Spleen (tissue), 7 donors: ENCODE measurements around the gene RIMS1.

Experiments used
- POLR2AphosphoS5 ChIP-seq, 3 donors: sonication (generic); formaldehyde crosslinking; IDR thresholded peaks; one replicate each; pipeline ENCODE4 v1.5.1; 2017; ENCODE audit warnings: antibody characterized with exemption in 3 of 3
- TF ChIP-seq, protein P1 (sequence below), 11 experiments: fragments of 200-600 bp in 7 of 11; fragments of 450-650 bp in 4 of 11; sonication (generic) in 4 of 11; IDR thresholded peaks in 8 of 11; conservative IDR thresholded peaks in 3 of 11; 1 replicate in 7 of 11; 2 replicates in 4 of 11; pipeline versions ENCODE4 v1.4.0 to v1.8.0; 2016 to 2021; ENCODE audit warnings: antibody characterized with exemption in 11 of 11, inconsistent platforms in 4 of 11, mild to moderate bottlenecking in 1 of 11
- donor health status: DM: no; HTN: no; CAD: no; lungs with moderate emphysema.
- donor health status: DM: no; HTN: no; CAD: no.
- donor health status: DM: no; HTN: no; CAD: no.

- no peak for TF ChIP-seq POLR2AphosphoS5 (IDR thresholded peaks at IDR 0.05)
- TF ChIP-seq, protein P1, sequence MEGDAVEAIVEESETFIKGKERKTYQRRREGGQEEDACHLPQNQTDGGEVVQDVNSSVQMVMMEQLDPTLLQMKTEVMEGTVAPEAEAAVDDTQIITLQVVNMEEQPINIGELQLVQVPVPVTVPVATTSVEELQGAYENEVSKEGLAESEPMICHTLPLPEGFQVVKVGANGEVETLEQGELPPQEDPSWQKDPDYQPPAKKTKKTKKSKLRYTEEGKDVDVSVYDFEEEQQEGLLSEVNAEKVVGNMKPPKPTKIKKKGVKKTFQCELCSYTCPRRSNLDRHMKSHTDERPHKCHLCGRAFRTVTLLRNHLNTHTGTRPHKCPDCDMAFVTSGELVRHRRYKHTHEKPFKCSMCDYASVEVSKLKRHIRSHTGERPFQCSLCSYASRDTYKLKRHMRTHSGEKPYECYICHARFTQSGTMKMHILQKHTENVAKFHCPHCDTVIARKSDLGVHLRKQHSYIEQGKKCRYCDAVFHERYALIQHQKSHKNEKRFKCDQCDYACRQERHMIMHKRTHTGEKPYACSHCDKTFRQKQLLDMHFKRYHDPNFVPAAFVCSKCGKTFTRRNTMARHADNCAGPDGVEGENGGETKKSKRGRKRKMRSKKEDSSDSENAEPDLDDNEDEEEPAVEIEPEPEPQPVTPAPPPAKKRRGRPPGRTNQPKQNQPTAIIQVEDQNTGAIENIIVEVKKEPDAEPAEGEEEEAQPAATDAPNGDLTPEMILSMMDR (IDR thresholded peaks at IDR 0.05 in 8 of 11, conservative IDR thresholded peaks at IDR 0.05 in 3 of 11), result no peak
These were observed 197.6 kb downstream of the RIMS1 start for GRCh38 chr6:72083976-72084375.
